ENCODE results near the gene ZSWIM3.

- TF ChIP-seq EZH2phosphoT487 (IDR thresholded peaks at IDR 0.05; ENCODE audit: borderline replicate concordance, low read length) (no peak), EZH2 (IDR thresholded peaks at IDR 0.05; ENCODE audit: low read length, unreplicated experiment) (no peak)
- TF ChIP-seq, protein P1, sequence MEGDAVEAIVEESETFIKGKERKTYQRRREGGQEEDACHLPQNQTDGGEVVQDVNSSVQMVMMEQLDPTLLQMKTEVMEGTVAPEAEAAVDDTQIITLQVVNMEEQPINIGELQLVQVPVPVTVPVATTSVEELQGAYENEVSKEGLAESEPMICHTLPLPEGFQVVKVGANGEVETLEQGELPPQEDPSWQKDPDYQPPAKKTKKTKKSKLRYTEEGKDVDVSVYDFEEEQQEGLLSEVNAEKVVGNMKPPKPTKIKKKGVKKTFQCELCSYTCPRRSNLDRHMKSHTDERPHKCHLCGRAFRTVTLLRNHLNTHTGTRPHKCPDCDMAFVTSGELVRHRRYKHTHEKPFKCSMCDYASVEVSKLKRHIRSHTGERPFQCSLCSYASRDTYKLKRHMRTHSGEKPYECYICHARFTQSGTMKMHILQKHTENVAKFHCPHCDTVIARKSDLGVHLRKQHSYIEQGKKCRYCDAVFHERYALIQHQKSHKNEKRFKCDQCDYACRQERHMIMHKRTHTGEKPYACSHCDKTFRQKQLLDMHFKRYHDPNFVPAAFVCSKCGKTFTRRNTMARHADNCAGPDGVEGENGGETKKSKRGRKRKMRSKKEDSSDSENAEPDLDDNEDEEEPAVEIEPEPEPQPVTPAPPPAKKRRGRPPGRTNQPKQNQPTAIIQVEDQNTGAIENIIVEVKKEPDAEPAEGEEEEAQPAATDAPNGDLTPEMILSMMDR (conservative IDR thresholded peaks at IDR 0.05; ENCODE audit: low read depth, low read length) = no peak
Measured at GRCh38 chr20:45882469-45883099, 25.2 kb downstream of the ZSWIM3 start.
